HG02642 (cell line): ENCODE results near the gene GALK2.

ENCODE experiments used
- ATAC-seq: cut with Tn5 transposase; IDR thresholded peaks from one replicate; pipeline ENCODE4 v1.9.1; 2021; ENCODE audit warnings: mild to moderate bottlenecking; ENCODE audit not compliant: unreplicated experiment, poor library complexity

Gene GALK2

DNA sequence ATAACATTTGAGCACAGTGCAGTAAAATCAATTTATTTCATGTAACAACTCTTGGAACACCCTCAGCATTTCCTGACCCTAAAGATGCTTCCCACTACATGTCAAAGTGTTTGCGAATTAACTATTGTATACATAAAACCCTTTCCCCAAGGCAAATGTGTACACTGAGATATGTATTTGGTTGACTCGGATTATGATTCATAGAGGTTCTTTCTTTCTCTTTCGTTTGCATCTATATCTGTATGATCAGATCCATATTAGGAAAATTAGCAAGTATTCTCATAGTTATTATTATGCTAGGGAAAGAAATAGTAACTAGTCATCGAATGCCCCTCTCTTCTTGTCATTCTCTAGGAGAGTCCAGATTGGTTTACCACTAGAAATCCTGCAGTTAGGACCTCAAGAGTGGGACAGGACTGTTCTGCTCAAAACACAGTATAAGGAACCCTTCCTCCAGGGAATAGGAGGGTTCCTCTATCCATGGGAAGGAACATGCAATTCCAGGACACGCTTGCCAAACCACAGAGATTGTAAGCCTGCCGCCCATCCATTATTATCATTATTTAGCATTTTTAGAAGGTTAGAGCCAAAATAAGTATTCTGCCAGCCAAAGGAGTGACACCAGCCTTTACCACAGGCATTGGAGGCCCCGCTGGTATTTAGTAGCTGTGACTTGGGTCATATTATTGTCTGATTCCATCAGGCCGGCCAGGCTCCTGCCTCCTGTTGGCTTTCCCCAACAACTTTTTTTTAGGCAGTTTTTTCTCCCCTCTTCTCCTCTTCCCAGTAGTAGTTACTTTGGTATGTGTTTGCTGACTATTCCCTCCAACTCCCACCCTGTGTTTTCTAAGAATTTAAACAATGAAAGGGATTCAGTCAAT is 100.7 kb downstream of the GALK2 start:
- no peak for ATAC-seq

DNA sequence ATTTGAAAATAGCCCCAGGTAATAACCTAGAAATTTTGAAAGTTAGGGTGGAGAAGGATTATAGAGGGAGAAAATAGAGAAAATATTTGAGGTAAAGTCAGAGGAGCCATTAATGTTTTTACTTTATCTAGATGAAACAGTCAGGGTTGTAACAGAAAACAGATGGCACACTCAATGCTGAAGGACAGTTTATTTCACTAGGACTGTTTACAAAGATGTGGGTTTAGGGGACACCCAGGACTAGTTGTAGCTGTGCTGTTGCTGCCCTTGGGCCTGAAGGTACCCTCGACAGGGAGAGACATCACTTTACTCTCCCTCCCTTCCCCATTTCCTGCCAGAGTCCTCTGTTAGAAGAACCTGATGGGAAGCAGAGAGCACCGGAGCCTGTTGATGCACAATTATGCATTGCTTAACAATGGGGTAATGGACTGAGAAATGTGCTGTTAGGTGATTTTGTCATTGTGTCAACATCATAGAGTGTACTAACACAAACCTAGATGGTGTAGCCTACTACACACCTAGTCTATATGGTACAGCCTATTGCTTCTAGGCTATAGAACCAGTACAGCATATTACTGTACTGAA is 103.8 kb downstream of the GALK2 start:
- no peak for ATAC-seq

DNA sequence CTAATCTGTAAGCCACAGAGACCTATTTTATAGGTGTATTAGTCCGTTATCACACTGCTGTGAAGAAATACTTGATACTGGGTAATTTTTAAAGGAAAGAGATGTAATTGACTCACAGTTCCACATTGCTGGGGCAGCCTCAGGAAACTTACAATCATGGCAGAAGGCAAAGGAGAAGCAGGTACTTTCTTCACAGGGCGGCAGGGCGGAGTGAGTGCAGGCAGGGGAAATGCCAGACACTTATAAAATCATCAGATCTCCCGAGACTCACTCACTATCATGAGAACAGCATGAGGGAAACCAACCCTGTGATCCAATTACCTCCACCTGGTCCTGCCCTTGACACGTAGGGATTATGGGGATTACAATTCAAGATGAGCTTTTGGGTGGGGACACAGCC is 108.7 kb downstream of the GALK2 start:
- ATAC-seq: no peak

DNA sequence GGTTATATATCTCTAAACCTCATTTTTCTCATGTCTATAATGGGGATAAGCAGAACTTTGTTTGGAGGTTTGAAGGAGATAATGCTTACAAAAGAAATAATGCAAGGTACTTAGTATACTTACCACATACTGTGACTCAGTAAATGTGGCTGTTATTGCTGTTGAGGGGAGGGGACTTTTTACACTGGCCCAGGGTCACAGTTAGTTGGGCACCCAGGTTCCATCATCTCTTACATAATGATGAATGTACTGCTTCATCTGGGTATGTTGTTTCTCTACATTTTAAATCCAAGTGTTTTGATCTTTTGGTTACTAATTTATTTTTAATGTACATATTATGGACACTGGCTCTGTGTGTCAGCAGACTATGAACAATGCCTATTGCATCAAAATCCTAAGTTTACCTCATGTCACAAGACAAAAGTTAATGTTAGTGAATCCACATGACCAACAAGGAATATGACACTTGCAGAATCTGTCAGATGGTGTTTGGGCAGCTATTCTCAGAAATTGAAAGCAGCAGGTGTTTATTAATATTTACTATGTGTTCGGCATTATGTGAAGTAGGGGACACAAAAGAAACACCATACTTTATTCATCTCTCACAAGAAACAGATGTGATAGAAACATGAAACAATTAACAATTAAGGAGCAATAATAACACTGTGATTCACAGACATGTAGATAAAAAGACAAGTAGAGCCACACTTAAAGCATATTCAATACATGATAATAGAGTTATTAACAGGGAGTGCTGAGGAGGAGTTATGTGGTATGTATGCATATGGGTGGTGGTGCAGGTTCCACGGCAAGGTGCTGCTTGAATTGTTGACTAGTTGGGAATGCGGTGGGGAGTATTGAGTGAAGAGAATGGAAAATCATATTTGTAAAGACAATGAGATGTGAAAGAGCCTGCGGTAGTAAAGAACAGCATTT is 109.7 kb downstream of the GALK2 start:
- no peak for ATAC-seq

DNA sequence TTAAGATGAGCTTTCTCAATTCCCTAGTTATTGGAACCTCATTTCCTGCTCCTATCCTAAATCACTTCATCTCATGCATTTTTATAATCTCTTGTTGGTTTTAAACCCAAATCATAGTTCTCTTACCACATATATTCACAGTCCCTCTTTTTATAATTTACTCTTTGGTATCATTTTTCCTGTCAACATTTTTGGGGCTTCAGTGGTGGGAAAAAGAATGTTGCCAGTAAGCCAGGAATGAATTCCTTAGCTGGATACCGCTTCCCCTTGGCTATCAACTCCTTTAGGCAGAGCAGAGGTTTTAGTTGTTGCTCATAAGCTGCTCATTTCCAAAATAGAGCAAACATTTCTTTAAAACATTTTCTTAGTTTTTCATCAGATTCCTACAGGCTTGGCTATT is 112.3 kb downstream of the GALK2 start:
- ATAC-seq: no peak

DNA sequence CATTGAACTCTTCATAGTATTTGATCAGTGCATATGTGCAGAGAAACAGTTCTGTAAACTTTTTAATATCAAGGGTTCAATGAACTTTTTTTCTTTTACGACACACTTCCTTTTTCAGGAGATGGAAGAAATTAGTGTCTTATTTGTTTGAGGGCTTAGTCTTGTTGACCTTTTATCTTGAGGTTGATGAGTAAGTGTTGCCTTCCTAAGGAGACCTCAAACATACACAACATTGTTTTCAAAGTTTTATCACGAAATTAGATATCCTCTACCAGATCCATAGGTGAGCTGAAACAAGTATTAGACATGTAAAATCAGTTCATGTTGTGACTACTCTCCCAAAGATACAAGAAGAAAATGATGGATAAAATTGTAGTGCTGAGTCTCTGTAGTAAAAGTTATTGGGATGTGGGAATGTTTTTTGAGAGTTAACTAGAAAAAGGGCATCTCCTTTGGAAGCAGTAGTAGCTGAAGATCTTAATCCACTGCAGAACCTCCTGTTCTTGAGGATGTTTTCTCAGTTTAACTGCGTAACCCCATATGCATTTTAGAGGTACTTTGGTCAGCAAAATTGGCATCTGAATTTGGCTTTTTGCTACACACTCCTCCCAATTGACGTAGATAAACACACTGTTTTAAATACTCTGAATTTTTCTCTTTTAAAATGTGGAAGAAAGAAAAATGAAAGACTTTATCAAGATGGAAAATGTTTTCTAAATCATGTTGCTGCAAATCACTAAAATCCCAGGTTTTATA is 116.8 kb downstream of the GALK2 start:
- ATAC-seq: no peak

DNA sequence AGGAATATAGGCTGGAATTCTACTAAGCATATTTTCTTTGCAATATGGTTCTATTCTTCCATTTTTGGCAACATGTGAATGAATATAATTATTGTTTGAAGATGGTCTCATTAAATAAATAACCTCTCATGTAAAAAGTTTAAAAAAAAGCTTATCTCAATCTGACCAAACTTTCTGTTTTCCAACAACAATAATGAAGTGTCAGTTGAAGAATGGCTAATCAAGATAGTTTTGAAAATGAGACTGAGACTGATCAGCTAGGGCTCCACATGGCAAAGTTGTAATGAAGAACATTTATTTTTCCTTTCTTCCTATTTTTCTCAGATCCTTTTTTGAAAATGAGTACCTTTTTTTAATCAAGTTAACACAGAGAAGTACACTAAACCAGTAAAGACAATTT is 117.4 kb downstream of the GALK2 start:
- ATAC-seq: no peak

DNA sequence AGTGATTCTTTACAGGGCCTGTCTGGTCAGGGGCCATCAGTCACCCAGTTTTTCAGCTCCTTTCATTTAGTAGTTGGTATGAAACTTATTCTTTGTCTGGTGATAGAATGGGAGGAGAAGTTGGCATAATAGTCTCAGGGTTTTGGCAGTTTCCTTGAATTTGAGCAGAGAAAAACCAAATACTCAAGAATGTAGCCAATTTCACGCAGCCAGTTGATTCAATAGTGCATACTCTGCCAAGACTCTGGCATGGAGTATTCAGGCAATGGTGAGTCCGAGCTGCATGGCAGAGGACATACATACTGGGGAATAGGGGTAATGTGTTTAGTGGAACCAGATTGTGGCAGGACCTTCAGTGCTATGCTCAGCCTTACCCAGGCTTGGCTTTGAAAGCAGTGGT is 118.3 kb downstream of the GALK2 start:
- ATAC-seq: no peak

DNA sequence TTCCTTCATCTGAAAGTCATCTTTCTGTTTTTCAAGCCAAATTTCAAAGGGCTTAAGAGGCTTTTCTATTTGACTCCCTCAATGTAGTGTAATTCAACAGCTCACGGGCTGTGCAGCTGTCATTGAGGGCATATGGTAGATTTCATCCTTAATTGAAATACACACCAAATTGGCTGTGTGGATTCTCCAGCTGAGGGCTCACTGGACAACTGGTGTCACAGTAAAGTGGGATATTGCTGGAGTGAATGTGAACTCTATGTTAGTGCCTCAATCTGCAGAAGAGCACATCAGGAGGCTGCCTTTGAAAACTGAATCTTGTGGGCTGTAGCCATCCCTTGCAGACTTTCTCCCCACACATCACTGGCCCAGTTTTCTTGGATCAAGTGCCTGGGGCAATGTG is 120.1 kb downstream of the GALK2 start:
- no peak for ATAC-seq

DNA sequence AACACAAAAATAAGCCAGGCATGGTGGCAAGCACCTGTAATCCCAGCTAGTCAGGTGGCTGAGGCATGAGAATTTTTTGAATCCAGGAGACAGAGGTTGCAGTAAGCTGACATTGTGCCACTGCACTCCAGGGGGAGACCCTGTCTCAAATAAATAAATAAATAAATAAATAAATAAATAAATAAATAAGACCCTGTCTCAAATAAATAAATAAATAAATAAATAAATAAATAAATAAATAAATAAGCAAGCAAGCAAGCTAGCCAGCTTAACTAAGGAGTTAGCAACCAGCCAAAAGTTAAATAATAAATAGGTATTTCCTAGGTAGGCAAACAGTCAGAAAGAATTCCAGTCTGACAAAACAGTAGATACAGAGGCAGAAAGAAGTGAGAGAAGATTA is 123.9 kb downstream of the GALK2 start:
- ATAC-seq: no peak

DNA sequence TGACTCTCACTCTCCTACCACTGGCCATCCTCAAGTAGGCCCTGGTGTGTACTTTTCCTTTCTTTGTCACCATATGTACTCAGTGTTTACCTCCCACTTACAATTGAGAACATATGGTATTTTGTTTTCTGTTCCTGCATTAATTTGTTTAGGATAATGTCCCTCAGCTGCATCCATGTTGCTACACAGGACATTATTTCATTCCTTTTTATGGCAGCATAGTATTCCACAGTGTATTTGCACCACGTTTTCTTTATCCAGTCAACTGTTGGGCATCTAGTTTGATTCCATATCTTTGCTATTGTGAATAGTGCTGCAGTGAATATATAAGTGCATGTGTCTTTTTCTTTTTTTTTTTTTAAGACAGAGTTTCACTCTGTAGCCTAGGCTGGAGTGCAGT is 126.2 kb downstream of the GALK2 start:
- no peak for ATAC-seq

DNA sequence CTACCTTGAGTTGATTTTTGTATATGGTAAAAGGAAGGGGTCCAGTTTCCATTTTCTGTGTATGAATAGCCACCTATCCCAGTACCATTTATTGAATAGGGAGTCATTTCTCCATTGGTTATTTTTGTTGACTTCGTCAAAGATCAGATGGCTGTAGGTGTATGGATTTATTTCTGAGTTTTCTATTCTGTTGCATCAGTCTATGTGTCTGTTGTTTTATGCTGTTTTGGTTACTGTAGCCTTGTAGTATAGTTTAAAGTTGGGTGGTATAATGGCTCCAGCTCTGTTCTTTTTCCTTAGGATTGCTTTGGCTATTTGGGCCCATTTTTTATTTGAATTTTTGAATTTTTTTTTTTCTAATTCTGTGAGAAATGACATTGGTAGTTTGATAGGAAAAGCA is 127.5 kb downstream of the GALK2 start:
- no peak for ATAC-seq

DNA sequence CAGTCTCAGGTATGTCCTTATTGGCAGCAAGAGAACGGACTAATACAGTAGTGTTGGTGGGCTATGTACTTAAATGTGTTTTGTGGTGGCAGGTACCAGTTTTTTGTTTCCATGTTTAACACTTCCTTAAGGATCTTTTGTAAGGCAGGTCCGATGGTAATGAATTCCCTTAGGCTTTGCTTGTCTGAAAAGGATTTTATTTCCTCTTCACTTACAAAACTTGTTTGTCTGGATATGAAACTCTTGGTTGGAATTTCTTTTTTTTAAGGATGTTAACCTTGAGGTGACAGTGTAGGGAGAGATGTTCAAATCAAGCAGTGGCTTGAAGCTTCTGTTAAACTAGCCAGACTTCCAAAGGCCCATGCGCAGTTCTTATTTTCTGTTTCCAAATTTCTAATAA is 130.8 kb downstream of the GALK2 start:
- ATAC-seq: no peak

DNA sequence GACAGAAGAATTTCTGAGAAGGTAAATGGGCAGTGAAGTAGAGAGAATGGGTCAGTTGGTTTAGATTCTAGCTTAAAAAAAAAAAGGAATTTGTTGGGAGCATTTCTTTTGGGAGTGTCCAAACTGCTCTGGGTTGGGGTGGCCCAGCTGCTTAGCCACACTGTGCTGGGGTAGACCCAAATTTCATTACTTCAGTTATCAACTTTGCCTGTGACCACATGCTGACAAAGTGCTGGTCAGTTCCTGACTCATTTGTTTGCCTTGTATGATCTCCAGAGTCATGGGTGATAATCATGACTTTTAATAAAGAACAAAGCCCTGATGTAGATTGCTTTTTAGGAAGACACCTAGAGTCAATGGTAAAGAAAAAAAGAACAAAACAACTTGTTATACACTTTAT is 131.5 kb downstream of the GALK2 start:
- no peak for ATAC-seq

DNA sequence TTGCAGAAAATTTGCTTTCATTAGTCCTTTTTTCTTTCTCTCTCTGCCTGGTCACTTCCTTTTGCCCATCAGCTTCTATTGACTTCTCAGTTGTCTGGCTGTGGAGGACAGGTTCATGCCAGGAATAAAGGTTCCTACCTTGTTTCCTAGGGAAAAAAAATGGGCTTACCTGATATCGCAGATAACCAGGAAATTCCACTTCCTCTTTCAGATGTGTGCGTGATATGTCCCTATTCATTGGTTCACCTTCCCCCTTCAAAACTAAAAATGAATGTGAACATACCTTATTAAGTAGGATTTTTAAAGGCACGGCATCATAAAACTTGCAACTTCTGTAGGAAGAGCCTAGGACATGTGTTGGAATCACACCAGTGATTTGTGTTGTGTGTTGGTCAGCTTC is 133.0 kb downstream of the GALK2 start:
- ATAC-seq: no peak

DNA sequence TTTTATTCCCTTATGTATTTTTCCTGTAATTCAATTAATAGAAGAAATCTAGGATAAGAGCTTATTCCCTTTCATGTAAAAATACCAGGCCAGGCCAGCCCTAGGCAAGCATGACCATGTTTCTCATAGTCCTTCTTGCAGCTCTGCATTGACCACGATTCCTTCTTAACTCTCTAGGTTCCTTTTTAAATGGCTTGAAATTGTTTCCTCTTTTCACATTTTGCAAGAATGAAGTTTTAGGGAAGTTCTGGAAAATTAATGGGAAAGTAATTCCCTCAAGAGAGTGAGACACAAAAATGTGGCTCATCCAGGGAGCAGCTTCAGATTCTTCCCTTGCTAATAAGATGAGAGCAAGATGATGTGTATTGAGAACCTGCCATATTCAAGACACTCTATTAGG is 136.5 kb downstream of the GALK2 start:
- no peak for ATAC-seq

DNA sequence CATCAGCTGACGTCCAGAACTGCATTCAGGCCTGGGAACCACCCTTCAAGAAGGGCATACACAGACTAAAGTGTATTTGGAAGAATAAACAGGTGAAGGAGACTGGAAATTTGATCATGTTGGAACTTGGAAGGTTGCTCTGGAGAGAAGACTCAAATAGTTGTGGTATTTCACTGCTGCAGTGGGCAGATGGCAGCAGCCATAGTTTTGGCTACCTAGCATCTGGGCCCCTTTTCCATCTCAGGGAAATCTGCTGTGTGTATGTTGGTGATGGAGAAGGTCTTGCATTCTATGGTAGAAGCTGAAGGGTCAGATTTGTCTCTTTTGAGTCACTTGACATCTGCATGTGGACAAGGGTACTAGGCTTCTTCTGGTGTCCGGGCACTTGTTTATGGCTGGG is 138.6 kb downstream of the GALK2 start:
- no peak for ATAC-seq

DNA sequence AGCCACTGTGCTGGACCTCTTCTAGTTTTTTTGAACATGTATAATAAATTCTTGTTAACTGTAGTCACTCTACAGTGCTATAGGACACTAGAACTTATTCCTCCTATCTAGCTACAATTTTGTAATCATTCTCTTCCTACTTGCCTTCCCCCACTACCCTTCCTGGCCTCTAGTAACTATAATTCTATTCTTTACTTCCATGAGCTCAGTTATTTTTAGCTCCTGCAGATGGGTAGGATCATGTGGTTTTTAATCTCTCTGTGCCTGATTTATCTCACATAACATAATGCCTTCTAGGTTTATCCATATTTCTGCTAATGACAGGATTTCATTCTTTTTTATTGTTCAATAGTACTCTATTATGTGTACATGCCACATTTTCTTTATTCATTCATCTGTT is 139.8 kb downstream of the GALK2 start:
- ATAC-seq: no peak

DNA sequence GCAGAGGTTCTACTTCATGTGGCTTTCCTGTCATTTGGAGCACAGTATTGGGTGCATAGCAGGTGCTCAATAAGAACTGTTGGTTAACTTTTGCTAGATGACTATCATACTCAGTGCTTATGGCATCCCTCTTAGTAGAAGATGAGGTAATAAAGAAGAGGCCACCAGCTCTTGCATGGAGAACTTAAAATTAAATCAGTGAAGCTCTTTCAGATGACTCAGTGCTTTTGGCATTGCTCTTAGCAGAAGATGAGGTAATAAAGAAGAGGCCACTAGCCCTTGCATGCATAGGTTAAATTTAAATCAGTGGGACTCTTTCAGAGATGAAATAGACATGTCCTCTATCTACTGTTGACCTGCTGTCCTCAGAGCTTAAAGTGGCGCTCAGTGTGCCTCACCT is 143.6 kb downstream of the GALK2 start:
- ATAC-seq: no peak

DNA sequence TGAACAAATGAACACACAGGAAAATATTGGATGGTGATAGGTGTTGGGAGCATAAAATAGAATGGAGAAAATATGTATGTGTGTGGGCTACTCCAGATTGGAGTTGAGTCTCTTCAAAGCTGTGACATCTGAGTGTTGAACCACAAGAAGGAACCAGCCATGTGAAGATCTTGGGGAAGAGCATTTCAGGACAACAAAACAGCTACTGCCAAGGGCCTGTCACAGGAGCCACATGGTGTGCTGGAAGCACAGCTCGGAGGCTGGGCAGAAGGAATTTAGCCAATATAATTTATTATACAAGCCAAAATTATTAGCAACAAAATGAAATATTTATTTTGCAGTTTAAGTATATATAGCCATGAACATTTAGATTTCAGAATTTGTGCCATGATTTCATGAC is 144.7 kb downstream of the GALK2 start:
- ATAC-seq: no peak
